Measurements from ENCODE around the gene MGAT4C. TPM values are rescaled to one million over a fixed set of nuclear protein-coding genes. Genes with fewer than 3 reads are reported as not detected.

The MGAT4C gene
- total and polyA plus RNA-seq, 11 donors, result 0.13 to 15.5 (median 4.6) TPM

DNA sequence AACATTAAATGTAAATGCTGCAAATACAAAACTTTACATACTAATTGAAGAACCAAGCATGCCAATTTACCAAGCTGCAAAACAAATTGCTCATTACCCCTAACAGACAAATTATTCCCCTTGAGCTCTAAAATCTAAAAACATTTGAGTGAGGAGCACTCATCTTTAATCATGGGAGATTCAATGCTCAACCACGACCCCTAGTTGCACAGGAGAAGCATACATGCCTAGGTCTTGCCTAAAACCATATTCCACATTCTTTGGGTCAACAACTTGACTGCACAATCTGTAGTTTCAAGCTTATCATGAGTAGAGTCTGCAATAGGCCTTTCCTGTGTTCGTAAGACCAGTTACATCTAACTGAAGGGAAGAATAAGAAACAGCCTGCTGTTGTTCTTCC is 69.7 kb downstream of the MGAT4C start:
- DNase-seq (no peak), ATAC-seq (no peak)
- 66 to 77% (median 72%) methylated on average over 2 of the region's 2 CpGs for WGBS, 4 donors
- H3K4me3 ChIP-seq, result no peak overlapping the region
- no peak for TF ChIP-seq POLR2A (IDR thresholded peaks at IDR 0.05)
- TF ChIP-seq, protein P1, sequence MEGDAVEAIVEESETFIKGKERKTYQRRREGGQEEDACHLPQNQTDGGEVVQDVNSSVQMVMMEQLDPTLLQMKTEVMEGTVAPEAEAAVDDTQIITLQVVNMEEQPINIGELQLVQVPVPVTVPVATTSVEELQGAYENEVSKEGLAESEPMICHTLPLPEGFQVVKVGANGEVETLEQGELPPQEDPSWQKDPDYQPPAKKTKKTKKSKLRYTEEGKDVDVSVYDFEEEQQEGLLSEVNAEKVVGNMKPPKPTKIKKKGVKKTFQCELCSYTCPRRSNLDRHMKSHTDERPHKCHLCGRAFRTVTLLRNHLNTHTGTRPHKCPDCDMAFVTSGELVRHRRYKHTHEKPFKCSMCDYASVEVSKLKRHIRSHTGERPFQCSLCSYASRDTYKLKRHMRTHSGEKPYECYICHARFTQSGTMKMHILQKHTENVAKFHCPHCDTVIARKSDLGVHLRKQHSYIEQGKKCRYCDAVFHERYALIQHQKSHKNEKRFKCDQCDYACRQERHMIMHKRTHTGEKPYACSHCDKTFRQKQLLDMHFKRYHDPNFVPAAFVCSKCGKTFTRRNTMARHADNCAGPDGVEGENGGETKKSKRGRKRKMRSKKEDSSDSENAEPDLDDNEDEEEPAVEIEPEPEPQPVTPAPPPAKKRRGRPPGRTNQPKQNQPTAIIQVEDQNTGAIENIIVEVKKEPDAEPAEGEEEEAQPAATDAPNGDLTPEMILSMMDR (IDR thresholded peaks at IDR 0.05), result no peak
- peaks cover 0 to 6% (median 0%) of the 10 kb centered on the region in 12 donors for H3K4me1 ChIP-seq
- H3K9me3 ChIP-seq, result no peaks in the 10 kb centered on the region
- no peaks in the 10 kb centered on the region for H3K36me3 ChIP-seq
- H3K27me3 ChIP-seq, result no peaks in the 10 kb centered on the region
- intact Hi-C loops (cut with DNase I), result no loop called here
- H3K27ac ChIP-seq, result no peak overlapping the region

DNA sequence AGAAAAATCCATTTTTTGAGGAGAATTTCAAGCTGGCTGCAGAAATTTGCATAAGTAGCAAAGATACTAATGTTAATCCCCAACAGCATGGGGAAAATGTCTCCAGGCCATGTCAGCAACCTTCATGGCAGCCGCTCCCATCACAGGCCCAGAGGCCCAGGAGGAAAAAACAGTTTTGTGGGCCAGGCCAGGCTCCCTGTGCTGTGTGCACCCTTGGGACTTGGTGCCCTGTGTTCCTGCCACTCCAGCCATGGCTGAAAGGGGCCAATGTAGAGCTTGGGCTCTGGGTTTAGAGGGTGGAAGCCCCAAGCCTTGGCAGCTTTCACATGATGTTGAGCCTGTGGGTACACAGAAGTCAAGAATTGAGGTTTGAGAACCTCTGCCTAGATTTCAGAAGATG is 76.3 kb downstream of the MGAT4C start:
- no peak overlapping the region for H3K4me3 ChIP-seq
- intact Hi-C loops (cut with DNase I), result loop anchor here in 1 of 10 donors (10.0 kb wide), 1 partner anchor 65 kb away; no protein-coding TSS in a partner anchor
- H3K27me3 ChIP-seq, result no peaks in the 10 kb centered on the region
- no peaks in the 10 kb centered on the region for H3K4me1 ChIP-seq
- H3K9me3 ChIP-seq, result no peaks in the 10 kb centered on the region
- whole genome bisulfite sequencing, 4 donors, result 86 to 91% (median 90%) methylated on average over 1 of the region's 1 CpG
- TF ChIP-seq, protein P1 (IDR thresholded peaks at IDR 0.05), result no peak
- no peak for TF ChIP-seq POLR2A (IDR thresholded peaks at IDR 0.05)
- ATAC-seq (no peak), DNase-seq (no peak)
- H3K27ac ChIP-seq, result no peak overlapping the region
- no peaks in the 10 kb centered on the region for H3K36me3 ChIP-seq

DNA sequence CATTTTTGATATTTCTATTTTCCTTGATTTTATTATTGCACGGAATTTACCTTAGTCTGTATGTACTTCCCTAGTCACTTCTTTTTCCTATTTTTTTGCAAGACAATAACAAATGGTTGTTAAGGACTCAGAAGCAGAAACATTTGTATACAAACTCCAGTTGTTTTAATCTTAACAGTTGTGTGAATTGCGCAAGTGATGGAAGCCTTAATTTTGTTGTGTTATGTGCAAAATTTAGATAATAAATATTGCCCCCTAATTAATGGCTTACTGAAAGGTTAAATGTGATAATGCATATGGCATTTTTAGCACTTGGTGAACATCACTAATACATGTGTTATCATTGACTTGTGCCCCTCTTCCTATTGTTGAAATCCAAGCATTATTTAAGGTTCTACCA is 82.0 kb downstream of the MGAT4C start:
- ATAC-seq (no peak), DNase-seq (no peak)
- Histone ChIP-seq H3K27me3 (no peaks in the 10 kb centered on the region), H3K4me3 (no peak overlapping the region), H3K9me3 (no peaks in the 10 kb centered on the region), H3K4me1 (no peaks in the 10 kb centered on the region), H3K27ac (no peak overlapping the region), H3K36me3 (no peaks in the 10 kb centered on the region)
- no peak for TF ChIP-seq POLR2A (IDR thresholded peaks at IDR 0.05)
- TF ChIP-seq, protein P1 (IDR thresholded peaks at IDR 0.05), result no peak
- intact Hi-C loops (cut with DNase I), result loop anchor here in 1 of 10 donors (10.0 kb wide), 1 partner anchor 59 kb away; no protein-coding TSS in a partner anchor
- 90 to 95% (median 94%) methylated on average over 2 of the region's 2 CpGs for WGBS, 4 donors

DNA sequence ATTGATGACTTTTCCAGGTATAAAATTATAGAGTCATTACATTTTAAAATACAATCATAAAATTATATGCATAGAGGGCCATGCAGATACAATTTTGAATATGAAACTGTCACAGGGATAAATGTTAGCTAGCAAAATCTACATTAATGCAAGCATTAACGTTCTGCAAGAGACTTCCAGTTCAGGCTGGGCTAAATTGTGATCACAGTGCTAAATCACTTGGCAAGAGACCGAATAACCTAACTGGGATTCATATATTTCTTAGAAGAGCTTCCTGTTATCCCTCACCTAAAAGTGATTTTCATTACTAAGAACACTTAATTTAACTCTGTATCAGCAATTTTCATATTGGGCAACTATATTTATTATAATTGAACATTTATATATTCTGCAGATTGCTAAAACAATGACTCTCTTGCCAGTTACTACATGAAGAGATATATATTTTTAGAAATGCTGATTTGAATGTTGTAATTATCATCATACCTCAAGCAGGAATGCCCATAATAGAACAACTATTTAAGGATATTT is 83.2 kb downstream of the MGAT4C start:
- no peak for ATAC-seq
- Histone ChIP-seq H3K27me3 (no peaks in the 10 kb centered on the region), H3K27ac (no peak overlapping the region), H3K9me3 (no peaks in the 10 kb centered on the region), H3K36me3 (no peaks in the 10 kb centered on the region), H3K4me3 (no peak overlapping the region), H3K4me1 (no peaks in the 10 kb centered on the region)
- TF ChIP-seq, protein P1 (IDR thresholded peaks at IDR 0.05), result no peak
- TF ChIP-seq POLR2A (IDR thresholded peaks at IDR 0.05), result no peak
- DNase-seq, result no peak
- WGBS, 4 donors, result 26 to 35% (median 34%) methylated on average over 2 of the region's 2 CpGs
- intact Hi-C loops (cut with DNase I), result loop anchor here in 1 of 10 donors (10.0 kb wide), 1 partner anchor 58 kb away; no protein-coding TSS in a partner anchor
